ENCODE measurements around the gene VTA1.

GRCh38 chr6:142138876-142139275 lies 8.2 kb upstream of the VTA1 start:
- no peak for TF ChIP-seq CTCF (IDR thresholded peaks at IDR 0.05)
- TF ChIP-seq EZH2 (IDR thresholded peaks at IDR 0.05; ENCODE audit: borderline replicate concordance, insufficient read depth, low read depth, low read length, poor library complexity, severe bottlenecking): no peak
